HK-2 (cell line): ENCODE results near the gene POLR2H.
"Not testable (repeated sequence)": the region's sequence is repeated elsewhere in the genome, so short reads cannot be mapped to it uniquely, and the experiment has no call there.

Experiments
- DNase-seq: peaks from one replicate; pipeline ENCODE4 v3.0.0-alpha.2; 2018; ENCODE audit not compliant: unreplicated experiment

Gene POLR2H

GRCh38 chr3:184335661-184336546 lies 25.6 kb upstream of the POLR2H start:
- peak; percentile 89 for DNase-seq

GRCh38 chr3:184336547-184337398 lies 24.7 kb upstream of the POLR2H start:
- peak; percentile 46 for DNase-seq

GRCh38 chr3:184337399-184337714 lies 24.2 kb upstream of the POLR2H start, which contains the start of gene FAM131A:
Gene FAM131A (plus strand): TSS chr3:184337600. CDS start chr3:184337631, 31 bp downstream.
- DNase-seq: no peak

- no peak for DNase-seq
Observed at GRCh38 chr3:184337981-184338380, 23.5 kb upstream of the POLR2H start.

GRCh38 chr3:184338511-184338945 lies 23.0 kb upstream of the POLR2H start:
- no peak for DNase-seq

- no peak for DNase-seq
Observed at GRCh38 chr3:184339001-184339400, 22.5 kb upstream of the POLR2H start.

- not testable (repeated sequence) for DNase-seq
Observed at GRCh38 chr3:184339451-184340135, 21.9 kb upstream of the POLR2H start.

- DNase-seq: no peak
Observed at GRCh38 chr3:184341925-184342324, 19.6 kb upstream of the POLR2H start.

- DNase-seq: no peak
Observed at GRCh38 chr3:184343200-184343876, 18.2 kb upstream of the POLR2H start.

GRCh38 chr3:184344579-184345316 lies 16.8 kb upstream of the POLR2H start:
- no peak for DNase-seq

- peak; percentile 91 for DNase-seq
Observed at GRCh38 chr3:184345317-184346144, 16.0 kb upstream of the POLR2H start.

GRCh38 chr3:184346480-184347190 lies 14.9 kb upstream of the POLR2H start:
- no peak for DNase-seq

GRCh38 chr3:184347321-184348056 lies 14.0 kb upstream of the POLR2H start:
- no peak for DNase-seq

- DNase-seq: no peak
Observed at GRCh38 chr3:184348057-184348382, 13.5 kb upstream of the POLR2H start.

GRCh38 chr3:184349563-184350470 lies 11.7 kb upstream of the POLR2H start:
- no peak for DNase-seq

GRCh38 chr3:184350618-184351017 lies 10.9 kb upstream of the POLR2H start:
- no peak for DNase-seq

- DNase-seq: no peak
Observed at GRCh38 chr3:184351511-184352148, 9.9 kb upstream of the POLR2H start.
